GM19467 (cell line): ENCODE results near the gene SPIB.
"Not testable (repeated sequence)": the region's sequence is repeated elsewhere in the genome, so short reads cannot be mapped to it uniquely, and the experiment has no call there.

Experiments
- ATAC-seq: cut with Tn5 transposase; IDR thresholded peaks from one replicate; pipeline ENCODE4 v1.9.1; 2021; ENCODE audit warnings: mild to moderate bottlenecking, moderate library complexity; ENCODE audit not compliant: unreplicated experiment

The SPIB gene

DNA sequence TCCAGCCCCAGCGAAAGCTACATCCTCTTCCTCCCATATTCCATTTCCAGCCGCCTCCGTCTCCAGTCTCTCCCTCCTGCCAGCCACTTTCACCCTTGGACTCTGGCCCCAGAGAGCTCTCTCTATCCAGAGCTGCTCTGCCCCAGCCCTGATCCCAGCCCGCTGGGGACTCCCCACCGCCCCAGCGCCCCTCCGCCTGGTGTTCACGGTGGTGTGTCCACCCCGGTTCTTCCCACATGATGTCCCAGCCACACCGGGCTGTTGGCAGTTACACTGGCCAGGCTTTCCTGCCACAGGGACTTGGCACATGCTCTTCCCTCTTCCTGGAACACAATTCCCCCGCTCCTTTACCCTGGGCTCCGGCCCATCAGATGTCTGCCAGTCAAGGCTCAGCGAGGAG, 46.3 kb downstream of the SPIB start:
- ATAC-seq: no peak

- no peak for ATAC-seq
Measured at GRCh38 chr19:50465986-50466705, 47.4 kb downstream of the SPIB start.

- ATAC-seq: no peak
Measured at GRCh38 chr19:50466706-50467039, 47.9 kb downstream of the SPIB start.

- ATAC-seq: no peak
Measured at GRCh38 chr19:50467566-50467965, 48.8 kb downstream of the SPIB start.

DNA sequence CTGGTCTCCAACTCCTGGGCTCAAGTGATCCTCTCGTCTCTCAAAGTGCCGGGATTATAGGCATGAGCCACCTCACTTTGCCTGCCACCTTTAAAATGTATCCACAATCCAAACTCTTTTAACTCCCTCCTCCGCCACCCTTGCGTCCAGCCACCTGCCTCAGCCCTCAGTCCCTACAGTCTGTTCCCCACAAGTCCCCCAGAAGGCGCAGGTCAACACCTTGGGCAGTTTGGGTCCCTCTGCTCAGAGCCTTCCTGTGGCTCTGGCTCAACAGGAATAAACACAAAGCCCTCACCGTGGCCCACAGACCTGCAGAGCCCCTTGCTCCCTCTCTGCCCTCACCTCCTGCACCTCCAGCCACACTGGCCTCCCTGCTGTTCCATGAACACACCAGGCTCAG, 50.1 kb downstream of the SPIB start:
- ATAC-seq: no peak

DNA sequence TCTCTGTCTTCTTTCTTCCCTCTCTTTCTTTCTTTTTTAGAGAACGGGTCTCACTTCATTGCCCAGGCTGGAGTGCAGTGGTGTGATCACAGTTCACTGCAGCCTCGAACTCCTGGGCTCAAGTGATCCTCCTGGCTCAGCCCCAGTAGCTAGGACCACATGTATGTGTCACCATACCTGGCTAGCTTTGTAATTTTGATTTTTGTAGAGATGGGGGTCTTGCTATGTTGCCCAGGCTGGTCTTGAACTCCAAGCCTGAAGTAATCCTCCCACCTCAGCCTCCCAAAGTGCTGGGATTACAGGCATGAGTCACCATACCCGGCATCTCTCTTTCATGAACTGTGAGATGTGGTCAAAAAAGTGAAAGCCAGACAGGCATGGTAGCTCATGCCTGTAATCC, 54.6 kb downstream of the SPIB start:
- not testable (repeated sequence) for ATAC-seq

DNA sequence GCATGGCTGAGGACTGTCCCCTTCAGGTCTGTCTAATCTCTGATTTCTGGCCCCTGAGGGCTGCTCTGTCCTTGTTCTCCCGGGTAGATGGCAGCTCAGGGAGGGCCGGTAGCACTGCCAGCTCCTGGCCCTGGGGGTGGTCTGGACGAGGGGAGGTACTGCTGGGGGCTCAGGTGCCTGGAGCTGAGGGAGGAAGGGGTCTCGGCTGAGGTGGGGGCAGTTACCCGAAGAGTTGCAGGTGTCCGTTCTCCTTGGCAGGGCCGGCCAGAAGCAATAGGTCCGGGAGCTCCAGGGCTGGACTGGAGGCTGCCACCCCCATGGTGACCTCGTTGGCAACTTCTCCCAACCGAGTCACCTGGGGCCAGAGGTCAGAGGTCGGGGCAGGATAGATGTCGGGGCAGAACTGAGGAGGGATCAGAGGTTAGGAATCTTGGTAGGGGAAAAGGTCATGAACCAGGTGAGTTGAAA, 56.4 kb downstream of the SPIB start:
- ATAC-seq: no peak

DNA sequence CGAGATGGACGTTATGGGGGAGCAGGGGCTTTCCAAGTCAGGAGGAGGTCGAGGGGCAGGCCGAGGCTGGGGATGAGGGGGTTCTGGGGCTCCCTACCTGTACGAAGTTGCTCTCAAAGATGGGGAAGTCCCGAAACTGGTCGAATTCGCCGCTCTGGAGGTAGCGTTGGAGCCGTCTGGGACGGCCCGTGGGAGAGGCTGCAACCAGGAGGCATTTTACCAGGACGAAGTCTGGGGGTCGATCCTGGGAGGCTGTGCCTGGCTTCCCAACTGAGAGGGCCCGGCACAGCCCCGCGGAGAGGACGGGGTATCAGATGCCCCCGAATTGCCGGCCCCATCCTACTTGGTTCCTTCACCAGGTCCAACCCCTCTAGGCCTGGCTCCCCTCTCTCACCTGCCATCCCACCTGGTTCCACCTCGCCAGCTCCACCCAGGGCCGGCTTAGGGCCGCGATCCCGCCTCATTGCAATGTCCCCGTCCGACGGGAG, 57.0 kb downstream of the SPIB start:
- ATAC-seq: no peak

- peak; percentile 80 for ATAC-seq
Measured at GRCh38 chr19:50476224-50476906, 57.6 kb downstream of the SPIB start, which contains the start of the genes EMC10 and GARIN5A. Gene EMC10, plus strand, starts transcription at chr19:50476507. Its CDS starts 38 bp downstream, at chr19:50476545. Gene GARIN5A, minus strand, starts transcription at chr19:50476848. Its CDS starts 460 bp downstream, at chr19:50476388.

GRCh38 chr19:50476907-50477238, 58.1 kb downstream of the SPIB start:
- ATAC-seq: no peak

DNA sequence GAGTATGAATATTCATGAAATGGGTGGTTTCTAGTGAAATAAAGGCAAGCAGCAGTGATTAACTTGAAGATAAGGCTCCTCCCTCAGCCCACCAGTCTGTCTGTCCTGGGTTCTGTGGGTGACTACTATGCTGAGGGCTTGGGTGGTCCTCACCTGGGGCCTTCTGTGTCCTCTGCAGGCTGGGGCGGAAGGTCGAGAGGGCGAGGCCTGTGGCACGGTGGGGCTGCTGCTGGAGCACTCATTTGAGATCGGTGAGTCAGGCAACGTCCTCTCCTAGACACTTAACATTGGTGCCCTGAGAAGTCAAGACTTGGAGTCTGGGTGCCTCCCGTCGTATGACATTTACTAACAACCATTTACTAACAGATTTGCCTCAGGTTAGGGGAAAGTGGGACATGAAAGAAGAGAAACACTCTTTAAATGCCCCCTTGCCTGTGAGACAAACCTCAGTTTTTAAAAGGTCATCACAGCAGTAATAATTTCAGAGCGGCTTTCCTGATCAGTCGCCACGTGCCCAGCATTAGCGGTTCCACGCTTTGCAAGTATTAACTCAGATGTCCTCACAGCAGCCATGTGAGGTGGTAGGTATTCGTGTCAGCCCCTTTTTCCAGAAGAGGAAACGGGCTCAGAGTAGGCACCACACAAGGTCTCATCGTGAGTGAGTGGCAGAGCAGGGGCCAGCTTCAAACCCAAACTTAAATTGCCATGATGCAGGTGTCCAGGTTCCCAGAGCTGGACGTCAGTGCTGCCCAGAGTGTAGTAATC, 59.2 kb downstream of the SPIB start:
- no peak for ATAC-seq

DNA sequence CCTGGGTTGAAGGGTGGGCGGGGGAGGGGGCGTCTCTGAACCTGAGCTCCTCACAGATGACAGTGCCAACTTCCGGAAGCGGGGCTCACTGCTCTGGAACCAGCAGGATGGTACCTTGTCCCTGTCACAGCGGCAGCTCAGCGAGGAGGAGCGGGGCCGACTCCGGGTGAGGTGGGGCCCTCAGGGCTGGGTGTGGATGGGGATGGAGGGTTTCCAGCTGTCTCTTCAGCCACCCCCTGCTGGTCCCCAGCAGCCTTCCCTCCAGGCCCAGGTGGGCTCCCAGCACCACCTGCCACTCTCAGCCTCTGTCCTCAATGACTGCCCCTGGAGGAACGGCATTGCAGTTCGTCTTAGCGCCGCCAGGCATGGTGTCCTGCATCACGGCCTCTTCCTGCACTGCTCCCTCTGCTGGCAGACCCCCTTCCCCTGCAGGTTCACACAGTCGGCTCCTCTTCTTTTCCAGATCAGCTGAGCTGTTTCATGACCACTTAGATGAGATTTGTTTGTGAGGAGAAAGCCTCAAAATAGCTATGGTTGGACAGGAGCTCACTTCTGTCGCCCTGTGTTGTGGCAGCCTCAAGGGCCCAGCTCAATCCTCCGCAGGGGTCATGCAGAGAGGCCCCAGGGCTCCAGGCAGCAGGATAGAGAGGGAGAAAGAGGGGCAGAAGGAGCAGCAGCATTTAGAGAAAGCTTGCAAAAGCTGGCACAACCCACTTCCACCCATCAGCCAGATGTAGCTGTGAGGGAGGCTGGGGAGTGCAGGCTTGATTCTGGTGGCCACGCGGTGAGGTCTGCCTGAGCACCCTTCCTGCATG, 60.4 kb downstream of the SPIB start:
- no peak for ATAC-seq

- no peak for ATAC-seq
Measured at GRCh38 chr19:50479761-50480251, 61.1 kb downstream of the SPIB start.

DNA sequence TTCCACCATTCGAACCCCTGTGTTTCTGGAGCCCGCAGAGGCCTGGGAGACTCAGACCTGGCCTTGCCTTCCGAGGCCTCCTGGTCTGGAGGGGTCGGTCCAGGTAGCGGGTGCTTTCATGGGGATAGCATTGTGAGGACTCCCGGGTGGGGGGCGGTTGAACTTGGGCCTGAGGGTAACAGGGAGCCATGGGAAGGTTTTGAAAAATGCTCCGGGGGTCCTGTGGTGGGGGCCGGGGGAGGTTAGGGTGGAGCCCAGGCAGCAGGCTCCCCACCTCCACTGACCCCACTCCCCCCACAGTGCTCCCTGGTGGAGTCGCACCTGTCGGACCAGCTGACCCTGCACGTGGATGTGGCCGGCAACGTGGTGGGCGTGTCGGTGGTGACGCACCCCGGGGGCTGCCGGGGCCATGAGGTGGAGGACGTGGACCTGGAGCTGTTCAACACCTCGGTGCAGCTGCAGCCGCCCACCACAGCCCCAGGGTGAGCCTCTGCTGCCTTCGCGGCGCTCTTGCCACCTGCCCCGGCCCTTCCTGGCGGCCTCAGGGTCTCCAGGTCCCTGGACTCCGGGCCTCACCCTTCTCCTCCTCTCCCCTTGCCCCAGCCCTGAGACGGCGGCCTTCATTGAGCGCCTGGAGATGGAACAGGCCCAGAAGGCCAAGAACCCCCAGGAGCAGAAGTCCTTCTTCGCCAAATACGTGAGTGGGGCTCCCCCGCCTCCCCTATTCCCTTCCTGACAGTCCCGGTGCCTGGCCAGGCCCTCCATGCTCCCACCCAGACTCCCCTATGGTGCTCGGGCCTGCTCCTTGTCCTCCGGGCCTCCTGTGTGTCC, 61.8 kb downstream of the SPIB start:
- no peak for ATAC-seq
